NCI-H460 (cell line): ENCODE results near the gene ARL1. TPM values are rescaled to one million over a fixed set of nuclear protein-coding genes. Genes with fewer than 3 reads are reported as not detected.

Source experiments
- small RNA-seq, 2 experiments: library from RNA; depleted of rRNA; stranded (forward); fragments of <200 nt; gene quantifications; one replicate each; pipeline ENCODE3, GENCODE V24; 2014
- total RNA-seq: library from RNA; depleted of rRNA; stranded (reverse); fragments of >200 nt; shearing (Covaris generic); gene quantifications from 2 replicates; pipeline ENCODE4 v1.2.3, GENCODE V29; 2014; rRNA removed

Gene ARL1
- total RNA-seq, 1 experiment from 2014 or later: 86.9 TPM

Small RNA genes lying within 50 kb of the gene (small RNA-seq; reads per million reads assigned to genes)
- gene RF00019: 0 reads per million in 2 experiments
- gene RNU6-1068P: 0 reads per million in 2 experiments
- gene RPS27P23: 0 reads per million in 2 experiments

Other genes with a start within 250 kb of the ARL1 start
- gene SLC5A8, start 197.5 kb downstream of the ARL1 start, total RNA-seq: not detected in 2 replicates
- gene UTP20, start 127.7 kb downstream of the ARL1 start, total RNA-seq: 30.8 and 31.7 TPM in 2 replicates
- gene SPIC, start 67.6 kb upstream of the ARL1 start, total RNA-seq: not detected in 2 replicates
- gene MYBPC1, start 187.2 kb upstream of the ARL1 start, total RNA-seq: 0.15 and 0.17 TPM in 2 replicates